Liver (tissue), 9 donors: Measurements from ENCODE around the gene TOR1AIP2. TPM values are rescaled to one million over a fixed set of nuclear protein-coding genes. Genes with fewer than 3 reads are reported as not detected.

Source experiments
- DNase-seq: peaks from one replicate; pipeline ENCODE4 v3.0.0-alpha.2; 2017; ENCODE audit warnings: low spot score
- H3K27ac ChIP-seq, 2 donors: one replicate each; pipeline ENCODE4 v1.7.0; 2013; ENCODE audit warnings: inconsistent platforms in 2 of 2, low read length in 2 of 2, control low read depth in 1 of 2, low read depth in 1 of 2, mild to moderate bottlenecking in 1 of 2
- H3K27me3 ChIP-seq, 4 donors: one replicate each; pipeline versions ENCODE4 v1.6.1 to v1.7.0; 2013; ENCODE audit warnings: low read length in 3 of 4, inconsistent platforms in 1 of 4, mild to moderate bottlenecking in 1 of 4, moderate library complexity in 1 of 4; ENCODE audit not compliant: control insufficient read depth in 4 of 4, insufficient read depth in 4 of 4
- H3K36me3 ChIP-seq, 4 donors: one replicate each; pipeline versions ENCODE4 v1.6.1 to v1.7.0; 2013; ENCODE audit warnings: low read length in 3 of 4, mild to moderate bottlenecking in 3 of 4, low read depth in 1 of 4, moderate library complexity in 1 of 4; ENCODE audit not compliant: control insufficient read depth in 4 of 4, insufficient read depth in 3 of 4
- H3K4me1 ChIP-seq, 4 donors: one replicate each; pipeline versions ENCODE4 v1.6.1 to v1.7.0; 2013; ENCODE audit warnings: low read length in 3 of 4, mild to moderate bottlenecking in 3 of 4, moderate library complexity in 1 of 4; ENCODE audit not compliant: control insufficient read depth in 4 of 4, insufficient read depth in 4 of 4
- H3K4me3 ChIP-seq, 3 donors: one replicate each; pipeline versions ENCODE4 v1.6.1 to v1.7.0; 2013; ENCODE audit warnings: low read length in 3 of 3, control low read depth in 1 of 3, low read depth in 1 of 3, mild to moderate bottlenecking in 1 of 3
- H3K9ac ChIP-seq, 2 donors: one replicate each; pipeline ENCODE4 v1.7.0; 2013; ENCODE audit warnings: low read length in 2 of 2, mild to moderate bottlenecking in 2 of 2, moderate library complexity in 2 of 2, control low read depth in 1 of 2, low read depth in 1 of 2
- H3K9me3 ChIP-seq, 4 donors: one replicate each; pipeline versions ENCODE4 v1.6.1 to v1.7.0; 2013; ENCODE audit warnings: low read length in 3 of 4; ENCODE audit not compliant: control insufficient read depth in 4 of 4
- EGR1 ChIP-seq, 2 donors: IDR thresholded peaks; 2 replicates each; pipeline ENCODE4 v1.6.1; 2016 to 2018; ENCODE audit warnings: antibody characterized with exemption in 2 of 2, low read depth in 2 of 2
- FOXA1 ChIP-seq: IDR thresholded peaks from 2 replicates; pipeline ENCODE4 v1.6.1; 2016; ENCODE audit warnings: antibody characterized with exemption
- FOXA2 ChIP-seq: IDR thresholded peaks from 2 replicates; pipeline ENCODE4 v1.6.1; 2016; ENCODE audit warnings: antibody characterized with exemption
- GABPA ChIP-seq, 2 donors: IDR thresholded peaks in 1 of 2; conservative IDR thresholded peaks in 1 of 2; 2 replicates each; pipeline ENCODE4 v1.6.1; 2016; ENCODE audit warnings: antibody characterized with exemption in 2 of 2, mild to moderate bottlenecking in 1 of 2, moderate library complexity in 1 of 2
- HNF4A ChIP-seq, 2 donors: conservative IDR thresholded peaks; 2 replicates each; pipeline ENCODE4 v1.6.1; 2016; ENCODE audit warnings: antibody characterized with exemption in 2 of 2, mild to moderate bottlenecking in 2 of 2
- HNF4G ChIP-seq: IDR thresholded peaks from 2 replicates; pipeline ENCODE4 v1.6.1; 2016; ENCODE audit warnings: antibody characterized with exemption
- JUND ChIP-seq, 2 donors: IDR thresholded peaks; 2 replicates each; pipeline ENCODE4 v1.6.1; 2016; ENCODE audit warnings: antibody characterized with exemption in 2 of 2
- NR2F2 ChIP-seq: IDR thresholded peaks from 2 replicates; pipeline ENCODE4 v1.6.1; 2016; ENCODE audit warnings: antibody characterized with exemption
- RAD21 ChIP-seq, 2 donors: IDR thresholded peaks; 2 replicates each; pipeline ENCODE4 v1.6.1; 2016; ENCODE audit warnings: antibody characterized with exemption in 2 of 2, mild to moderate bottlenecking in 2 of 2
- RXRA ChIP-seq, 2 donors: IDR thresholded peaks; 2 replicates each; pipeline ENCODE4 v1.6.1; 2017 to 2018; ENCODE audit warnings: antibody characterized with exemption in 2 of 2, mild to moderate bottlenecking in 1 of 2
- SP1 ChIP-seq: IDR thresholded peaks from 2 replicates; pipeline ENCODE4 v1.6.1; 2018; ENCODE audit warnings: antibody characterized with exemption, mild to moderate bottlenecking
- TAF1 ChIP-seq: conservative IDR thresholded peaks from 2 replicates; pipeline ENCODE4 v1.6.1; 2016; ENCODE audit warnings: antibody characterized with exemption, mild to moderate bottlenecking
- YY1 ChIP-seq: IDR thresholded peaks from 2 replicates; pipeline ENCODE4 v1.6.1; 2016; ENCODE audit warnings: antibody characterized with exemption, mild to moderate bottlenecking
- WGBS: extraction: QIAGEN DNeasy Blood & Tissue Kit; methylation state at CpG from one replicate; pipeline ENCODE4 v1.1.7; 2013; 5-methylcytosine and 5-hydroxymethylcytosine counted together
- polyA plus RNA-seq, 2 donors: library from polyadenylated mRNA; stranded (reverse) in 1 of 2; unstranded in 1 of 2; fragments of 200-250 nt in 1 of 2; fragments of >200 nt in 1 of 2; fragmentation: Nextera tagmentation in 1 of 2; extraction: Ambion mirVana in 1 of 2; gene quantifications; one replicate each; pipeline versions ENCODE4 v1.2.1 to v1.2.3, GENCODE V29; 2013 to 2015
- total RNA-seq, 2 donors: library from RNA; depleted of rRNA; stranded (reverse); fragments of >200 nt; gene quantifications; one replicate each; pipeline ENCODE4 v1.2.3, GENCODE V29; 2014
- TF ChIP-seq, protein P1 (sequence below): IDR thresholded peaks from 2 replicates; pipeline ENCODE4 v1.6.1; 2016; ENCODE audit warnings: antibody characterized with exemption
- TF ChIP-seq, protein P2 (sequence below): IDR thresholded peaks from 2 replicates; pipeline ENCODE4 v1.6.1; 2016; ENCODE audit warnings: antibody characterized with exemption, mild to moderate bottlenecking
- TF ChIP-seq, protein P3 (sequence below): IDR thresholded peaks from 2 replicates; pipeline ENCODE4 v1.6.1; 2016; ENCODE audit warnings: antibody characterized with exemption
- TF ChIP-seq, protein P4 (sequence below): IDR thresholded peaks from 2 replicates; pipeline ENCODE4 v1.6.1; 2016; ENCODE audit warnings: antibody characterized with exemption
- TF ChIP-seq, protein P5 (sequence below): fragments of 150-350 bp; IDR thresholded peaks from 2 replicates; pipeline ENCODE4 v1.5.1; 2017; ENCODE audit warnings: improper control_type of control experiment, low read depth, low read length; ENCODE audit not compliant: missing input control
- donor health status: healthy.
- donor health status: healthy.
- donor health status: healthy.
- donor health status: healthy.
- donor health status: healthy.

Gene TOR1AIP2
- 100 to 1,000 TPM in 1 of 2 donors, 10 to 100 TPM in 1; 43.6 to 124 TPM for total RNA-seq
- polyA plus RNA-seq: 10 to 100 TPM; 12.7 to 33.6 TPM

DNA sequence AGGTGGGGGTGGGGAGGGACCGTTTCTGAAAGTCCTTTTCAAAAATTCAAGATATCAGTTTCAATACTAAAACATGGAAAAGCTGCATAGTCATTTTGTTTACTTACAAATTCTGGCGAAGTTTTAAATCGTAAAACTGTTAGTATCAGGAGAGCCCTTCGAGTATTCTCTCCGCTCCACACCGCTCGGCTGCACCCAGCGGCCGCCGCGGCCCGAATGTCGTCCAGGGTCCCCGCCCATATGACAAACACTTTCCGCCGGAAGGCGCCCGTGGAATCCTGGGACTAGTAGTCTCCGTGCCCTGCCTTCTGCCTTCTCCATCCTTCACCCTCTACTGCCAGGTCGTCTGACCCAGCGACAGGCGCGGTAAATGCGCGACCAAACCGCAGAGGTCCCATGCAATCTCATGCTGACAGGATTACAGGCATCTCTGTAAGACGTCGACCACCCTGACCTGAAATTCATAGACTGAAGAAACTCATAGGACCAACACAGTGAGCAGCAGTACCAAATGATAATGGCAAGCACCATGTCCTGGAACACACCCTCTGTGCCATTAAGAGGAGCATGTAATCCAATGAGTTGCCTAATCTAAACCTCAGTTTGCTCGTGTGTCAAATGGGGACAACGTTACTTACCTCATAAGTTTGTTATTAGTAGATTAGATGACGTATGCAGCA is at the start of gene TOR1AIP2:
TSS of gene TOR1AIP2 (minus strand) at position 218 of the 680 bp plus-strand sequence. CDS start 25,138 bp downstream, outside the sequence.
- WGBS: 4% methylated on average over 31 of the region's 31 CpGs
- Histone ChIP-seq H3K27me3 (no peaks in the 10 kb centered on the region), H3K9me3 (no peaks in the 10 kb centered on the region), H3K4me3 (peak within 1 kb of the TSS; percentile 68 to 97 (median 93)), H3K9ac (peak within 1 kb of the TSS; percentile 96 to 98), H3K27ac (peak within 1 kb of the TSS; percentile 83 to 85), H3K4me1 (peaks cover 12 to 43% (median 35%) of the 10 kb centered on the region in 4 donors), H3K36me3 (peaks cover 0 to 10% (median 2%) of the 10 kb centered on the region in 4 donors)
- peak; percentile 90 for DNase-seq
- TF ChIP-seq NR2F2 (no peak), SP1 (peak; percentile 51), JUND (IDR thresholded peaks at IDR 0.05) (peak; percentile 46 to 68), EGR1 (IDR thresholded peaks at IDR 0.05; ENCODE audit: low read depth in 2 of 2) (no peak), HNF4G (no peak), RXRA (IDR thresholded peaks at IDR 0.05) (peak; percentile 38 to 50), GABPA (IDR thresholded peaks at IDR 0.05 in 1 of 2, conservative IDR thresholded peaks at IDR 0.05 in 1 of 2) (peak; percentile 77 to 93), HNF4A (conservative IDR thresholded peaks at IDR 0.05) (no peak), RAD21 (IDR thresholded peaks at IDR 0.05) (peak in 1 of 2 donors; percentile 20), FOXA2 (no peak), TAF1 (peak; percentile 97), YY1 (peak; percentile 89), FOXA1 (no peak)
- TF ChIP-seq, protein P1, sequence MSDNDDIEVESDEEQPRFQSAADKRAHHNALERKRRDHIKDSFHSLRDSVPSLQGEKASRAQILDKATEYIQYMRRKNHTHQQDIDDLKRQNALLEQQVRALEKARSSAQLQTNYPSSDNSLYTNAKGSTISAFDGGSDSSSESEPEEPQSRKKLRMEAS: peak; percentile 33
- TF ChIP-seq, protein P2, sequence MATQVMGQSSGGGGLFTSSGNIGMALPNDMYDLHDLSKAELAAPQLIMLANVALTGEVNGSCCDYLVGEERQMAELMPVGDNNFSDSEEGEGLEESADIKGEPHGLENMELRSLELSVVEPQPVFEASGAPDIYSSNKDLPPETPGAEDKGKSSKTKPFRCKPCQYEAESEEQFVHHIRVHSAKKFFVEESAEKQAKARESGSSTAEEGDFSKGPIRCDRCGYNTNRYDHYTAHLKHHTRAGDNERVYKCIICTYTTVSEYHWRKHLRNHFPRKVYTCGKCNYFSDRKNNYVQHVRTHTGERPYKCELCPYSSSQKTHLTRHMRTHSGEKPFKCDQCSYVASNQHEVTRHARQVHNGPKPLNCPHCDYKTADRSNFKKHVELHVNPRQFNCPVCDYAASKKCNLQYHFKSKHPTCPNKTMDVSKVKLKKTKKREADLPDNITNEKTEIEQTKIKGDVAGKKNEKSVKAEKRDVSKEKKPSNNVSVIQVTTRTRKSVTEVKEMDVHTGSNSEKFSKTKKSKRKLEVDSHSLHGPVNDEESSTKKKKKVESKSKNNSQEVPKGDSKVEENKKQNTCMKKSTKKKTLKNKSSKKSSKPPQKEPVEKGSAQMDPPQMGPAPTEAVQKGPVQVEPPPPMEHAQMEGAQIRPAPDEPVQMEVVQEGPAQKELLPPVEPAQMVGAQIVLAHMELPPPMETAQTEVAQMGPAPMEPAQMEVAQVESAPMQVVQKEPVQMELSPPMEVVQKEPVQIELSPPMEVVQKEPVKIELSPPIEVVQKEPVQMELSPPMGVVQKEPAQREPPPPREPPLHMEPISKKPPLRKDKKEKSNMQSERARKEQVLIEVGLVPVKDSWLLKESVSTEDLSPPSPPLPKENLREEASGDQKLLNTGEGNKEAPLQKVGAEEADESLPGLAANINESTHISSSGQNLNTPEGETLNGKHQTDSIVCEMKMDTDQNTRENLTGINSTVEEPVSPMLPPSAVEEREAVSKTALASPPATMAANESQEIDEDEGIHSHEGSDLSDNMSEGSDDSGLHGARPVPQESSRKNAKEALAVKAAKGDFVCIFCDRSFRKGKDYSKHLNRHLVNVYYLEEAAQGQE: peak; percentile 91
- TF ChIP-seq, protein P3, sequence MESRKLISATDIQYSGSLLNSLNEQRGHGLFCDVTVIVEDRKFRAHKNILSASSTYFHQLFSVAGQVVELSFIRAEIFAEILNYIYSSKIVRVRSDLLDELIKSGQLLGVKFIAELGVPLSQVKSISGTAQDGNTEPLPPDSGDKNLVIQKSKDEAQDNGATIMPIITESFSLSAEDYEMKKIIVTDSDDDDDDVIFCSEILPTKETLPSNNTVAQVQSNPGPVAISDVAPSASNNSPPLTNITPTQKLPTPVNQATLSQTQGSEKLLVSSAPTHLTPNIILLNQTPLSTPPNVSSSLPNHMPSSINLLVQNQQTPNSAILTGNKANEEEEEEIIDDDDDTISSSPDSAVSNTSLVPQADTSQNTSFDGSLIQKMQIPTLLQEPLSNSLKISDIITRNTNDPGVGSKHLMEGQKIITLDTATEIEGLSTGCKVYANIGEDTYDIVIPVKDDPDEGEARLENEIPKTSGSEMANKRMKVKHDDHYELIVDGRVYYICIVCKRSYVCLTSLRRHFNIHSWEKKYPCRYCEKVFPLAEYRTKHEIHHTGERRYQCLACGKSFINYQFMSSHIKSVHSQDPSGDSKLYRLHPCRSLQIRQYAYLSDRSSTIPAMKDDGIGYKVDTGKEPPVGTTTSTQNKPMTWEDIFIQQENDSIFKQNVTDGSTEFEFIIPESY: peak; percentile 30
- TF ChIP-seq, protein P4, sequence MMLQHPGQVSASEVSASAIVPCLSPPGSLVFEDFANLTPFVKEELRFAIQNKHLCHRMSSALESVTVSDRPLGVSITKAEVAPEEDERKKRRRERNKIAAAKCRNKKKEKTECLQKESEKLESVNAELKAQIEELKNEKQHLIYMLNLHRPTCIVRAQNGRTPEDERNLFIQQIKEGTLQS: peak; percentile 58
- TF ChIP-seq, protein P5, sequence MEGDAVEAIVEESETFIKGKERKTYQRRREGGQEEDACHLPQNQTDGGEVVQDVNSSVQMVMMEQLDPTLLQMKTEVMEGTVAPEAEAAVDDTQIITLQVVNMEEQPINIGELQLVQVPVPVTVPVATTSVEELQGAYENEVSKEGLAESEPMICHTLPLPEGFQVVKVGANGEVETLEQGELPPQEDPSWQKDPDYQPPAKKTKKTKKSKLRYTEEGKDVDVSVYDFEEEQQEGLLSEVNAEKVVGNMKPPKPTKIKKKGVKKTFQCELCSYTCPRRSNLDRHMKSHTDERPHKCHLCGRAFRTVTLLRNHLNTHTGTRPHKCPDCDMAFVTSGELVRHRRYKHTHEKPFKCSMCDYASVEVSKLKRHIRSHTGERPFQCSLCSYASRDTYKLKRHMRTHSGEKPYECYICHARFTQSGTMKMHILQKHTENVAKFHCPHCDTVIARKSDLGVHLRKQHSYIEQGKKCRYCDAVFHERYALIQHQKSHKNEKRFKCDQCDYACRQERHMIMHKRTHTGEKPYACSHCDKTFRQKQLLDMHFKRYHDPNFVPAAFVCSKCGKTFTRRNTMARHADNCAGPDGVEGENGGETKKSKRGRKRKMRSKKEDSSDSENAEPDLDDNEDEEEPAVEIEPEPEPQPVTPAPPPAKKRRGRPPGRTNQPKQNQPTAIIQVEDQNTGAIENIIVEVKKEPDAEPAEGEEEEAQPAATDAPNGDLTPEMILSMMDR: no peak
